HG02884 (cell line): ENCODE data around the gene CNNM1.

Experiments used
- ATAC-seq: cut with Tn5 transposase; IDR thresholded peaks from one replicate; pipeline ENCODE4 v1.9.1; 2021; ENCODE audit warnings: mild to moderate bottlenecking, moderate library complexity; ENCODE audit not compliant: unreplicated experiment

The CNNM1 gene

DNA sequence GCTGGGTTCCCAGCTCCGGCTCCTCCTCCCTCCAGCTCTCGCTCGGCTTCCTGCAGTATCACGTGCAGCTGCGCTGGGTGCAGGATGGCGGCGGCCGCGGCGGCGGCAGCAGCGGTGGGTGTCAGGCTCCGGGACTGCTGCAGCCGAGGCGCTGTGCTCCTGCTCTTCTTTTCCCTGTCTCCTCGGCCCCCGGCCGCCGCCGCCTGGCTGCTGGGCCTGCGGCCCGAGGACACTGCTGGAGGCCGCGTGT, at the start of gene CNNM1:
Gene CNNM1 (plus strand): TSS at position 53 of the 250 bp plus-strand sequence. CDS start 32 bp downstream, at position 85.
- ATAC-seq, result peak; percentile 70

DNA sequence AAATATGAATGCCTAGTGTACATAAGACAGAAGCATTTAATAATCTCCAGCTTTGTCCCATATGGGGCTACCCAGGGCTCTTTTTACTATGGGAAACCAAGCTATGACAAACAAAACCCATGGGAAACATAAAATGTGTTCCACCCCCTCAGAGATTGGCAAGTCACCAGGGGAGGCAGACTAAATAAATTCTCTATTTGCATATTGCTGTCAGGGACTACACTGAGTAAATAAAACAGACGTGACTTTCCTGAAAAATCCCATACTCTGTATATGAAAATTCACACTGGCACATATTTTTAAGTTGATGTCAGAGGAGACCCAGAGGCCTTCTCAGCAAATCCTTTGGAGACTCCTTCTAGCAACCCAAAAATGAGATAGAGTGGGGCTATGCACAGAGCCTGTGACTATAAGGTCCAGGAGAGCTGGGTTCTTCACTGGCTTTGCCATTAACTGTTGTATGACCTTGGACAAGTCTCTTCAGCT, 49.5 kb upstream of the CNNM1 start:
- no peak for ATAC-seq

DNA sequence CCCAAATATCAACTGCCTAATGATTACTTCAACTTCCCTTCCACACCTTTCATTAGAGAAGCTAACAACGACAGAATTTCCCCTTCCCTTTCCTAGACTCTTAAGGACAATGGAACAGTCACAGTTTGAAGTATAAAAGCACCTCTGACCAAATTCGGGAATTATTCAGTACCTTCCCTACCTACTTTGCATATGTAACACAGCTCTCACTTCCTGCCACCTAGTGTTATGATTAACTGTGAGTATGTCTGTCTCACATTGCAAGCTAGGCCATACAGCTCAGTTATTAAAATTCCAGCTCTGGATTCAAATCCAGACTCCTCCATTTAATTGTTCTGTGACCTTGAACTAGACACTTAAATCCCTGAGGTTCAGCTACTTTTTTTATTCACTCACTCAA, 48.7 kb upstream of the CNNM1 start:
- peak; percentile 86 for ATAC-seq

DNA sequence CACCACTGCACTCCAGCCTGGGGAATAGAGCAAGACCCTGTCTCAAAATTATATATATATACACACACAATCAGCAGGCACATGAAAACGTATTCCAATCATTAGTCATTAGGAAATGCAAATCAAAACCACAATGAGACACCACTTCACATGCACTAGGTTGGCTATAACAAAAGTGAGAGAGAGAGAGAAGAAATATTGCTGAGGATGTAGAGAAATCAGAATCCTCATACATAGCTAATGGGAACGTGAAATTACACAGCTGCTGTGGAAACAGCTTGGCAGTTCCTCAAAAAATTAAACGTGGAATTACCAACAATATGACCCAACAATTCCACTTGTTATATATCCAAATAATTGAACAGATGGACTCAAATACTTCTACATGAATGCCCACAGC, 43.3 kb upstream of the CNNM1 start:
- no peak for ATAC-seq

DNA sequence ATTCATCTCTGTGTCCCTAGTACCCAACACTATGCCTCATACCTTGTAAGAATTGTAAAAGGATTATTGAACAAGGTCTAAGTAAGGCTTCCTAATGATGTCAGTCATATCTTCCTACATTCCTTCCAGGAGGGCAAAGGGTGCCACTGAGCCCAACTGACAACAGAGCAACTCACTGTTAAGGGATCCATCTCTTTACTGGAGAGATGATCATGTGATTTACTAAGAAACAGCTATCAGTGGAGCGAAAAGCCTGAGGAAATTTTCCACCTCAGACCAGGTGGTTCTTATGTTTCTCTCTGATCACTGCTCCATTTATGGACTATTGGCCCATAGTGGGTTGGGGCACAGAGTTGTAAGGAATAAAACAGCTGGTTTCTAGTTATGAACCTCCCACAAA, 38.9 kb upstream of the CNNM1 start:
- no peak for ATAC-seq

DNA sequence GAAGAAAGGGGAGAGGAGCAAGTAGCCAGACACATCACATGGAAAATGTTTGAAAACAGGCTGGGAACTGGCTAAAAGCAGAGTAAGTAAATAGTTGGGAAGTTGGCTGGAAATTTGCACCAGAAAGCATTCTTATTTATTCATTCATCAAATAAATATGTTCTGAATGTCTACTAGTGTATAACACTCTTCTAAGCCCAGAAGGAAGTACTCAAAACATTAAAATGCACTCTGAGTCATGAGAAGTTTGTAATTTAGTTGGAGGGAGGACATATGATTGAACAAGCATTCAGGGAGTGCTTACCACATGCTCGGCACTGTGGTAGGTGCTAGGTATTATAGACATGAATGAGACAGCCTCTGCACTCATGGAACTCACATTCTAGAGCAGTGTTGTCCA, 37.0 kb upstream of the CNNM1 start:
- ATAC-seq, result no peak

DNA sequence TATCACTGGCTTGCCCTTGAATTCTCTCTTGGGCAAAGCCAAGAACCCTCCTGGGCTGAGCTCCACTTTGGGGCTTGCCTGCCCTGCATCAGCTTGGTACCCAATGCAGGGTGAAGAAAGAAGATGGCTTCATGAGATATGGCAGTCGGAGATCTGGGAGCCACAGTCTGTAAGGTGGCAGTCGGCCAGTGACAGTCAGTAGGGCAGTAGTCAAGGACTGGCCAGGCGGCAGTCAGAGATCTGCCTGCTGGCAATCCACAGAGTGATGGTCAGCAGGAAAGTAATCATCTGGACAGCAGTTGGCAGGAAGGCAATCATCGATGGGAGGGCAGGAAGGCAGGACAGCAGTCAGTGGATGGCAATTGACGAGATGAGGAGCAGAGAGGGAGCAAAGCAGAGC, 32.6 kb upstream of the CNNM1 start:
- no peak for ATAC-seq

DNA sequence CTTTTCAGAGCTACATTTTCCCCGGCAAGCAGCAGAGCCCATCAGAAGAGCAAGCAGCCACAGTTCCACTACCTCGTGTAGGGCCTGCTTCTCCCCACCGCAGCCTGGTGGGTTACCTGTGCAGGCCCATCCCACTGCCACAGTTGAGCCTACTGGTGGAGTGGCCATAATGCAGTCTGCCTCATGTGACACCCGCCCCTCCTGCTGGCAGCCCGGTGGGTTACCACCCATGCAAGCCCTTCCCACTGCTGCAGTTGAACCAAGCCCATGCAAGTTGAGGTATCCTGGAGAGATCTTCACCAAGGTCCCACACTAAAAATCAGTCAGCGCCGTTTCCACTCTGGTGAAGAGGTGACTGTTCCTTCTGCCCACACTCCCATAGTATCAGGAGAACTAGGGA, 32.1 kb upstream of the CNNM1 start:
- ATAC-seq, result no peak

DNA sequence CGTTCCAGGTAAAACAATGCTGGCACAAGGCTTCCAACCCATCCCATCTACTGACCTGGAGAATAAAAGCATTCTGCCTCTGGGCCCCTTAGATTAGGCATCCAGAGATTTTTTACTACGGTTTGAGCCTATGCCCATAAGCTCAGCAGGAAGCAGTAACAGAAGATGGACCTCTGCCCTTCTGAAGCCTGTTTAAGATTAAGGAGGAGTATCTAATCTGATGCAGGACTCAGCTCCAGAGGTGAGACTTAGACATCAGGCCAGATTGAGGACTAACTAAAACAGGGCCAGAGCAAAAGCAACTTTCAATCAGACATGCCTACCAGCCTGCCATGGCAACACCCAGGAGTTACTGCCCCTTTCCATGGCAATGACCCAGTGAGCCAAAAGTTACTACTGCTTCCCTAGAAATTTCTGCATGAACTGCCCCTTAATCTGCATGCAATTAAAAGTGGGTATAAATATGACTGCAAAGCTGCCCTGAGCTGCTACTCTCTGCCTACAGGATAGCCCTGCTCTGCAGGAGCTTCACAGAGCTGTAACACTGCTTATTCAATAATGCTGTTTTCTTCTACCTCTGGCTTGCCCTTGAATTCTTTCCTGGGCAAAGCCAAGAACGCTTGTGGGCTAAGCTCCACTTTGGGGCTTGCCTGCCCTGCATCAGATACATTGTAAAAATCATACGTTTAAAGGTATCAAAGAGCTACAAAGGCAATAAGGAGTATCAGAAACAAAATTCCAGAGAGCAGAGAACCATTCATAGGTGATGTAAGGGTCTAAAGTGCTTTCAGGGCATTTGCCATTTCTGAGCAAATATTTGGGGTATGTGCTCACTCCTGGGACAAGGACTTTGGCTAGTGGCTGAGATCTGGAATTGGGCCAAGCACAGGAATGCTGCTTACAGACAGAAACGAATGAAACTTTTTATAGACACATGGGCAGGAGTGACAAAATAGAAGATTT, 25.0 kb upstream of the CNNM1 start:
- ATAC-seq, result no peak

DNA sequence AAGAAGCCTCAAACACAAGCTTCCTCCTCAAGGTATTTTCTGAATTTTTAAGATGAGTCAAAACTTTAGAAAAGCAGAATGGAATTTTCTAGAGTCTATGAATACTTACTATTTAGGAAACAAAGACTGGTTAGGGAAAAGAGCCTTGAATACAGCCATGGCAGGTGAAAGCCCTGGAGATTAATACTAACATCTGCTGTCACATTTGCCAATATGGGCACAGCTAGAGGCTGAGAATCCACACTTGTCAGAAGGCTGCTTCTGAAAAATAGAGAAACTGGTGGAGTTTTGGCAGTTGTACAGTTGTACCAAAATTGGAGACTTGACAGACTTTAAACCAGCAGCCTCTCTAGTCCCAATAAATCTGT, 24.3 kb upstream of the CNNM1 start:
- no peak for ATAC-seq

DNA sequence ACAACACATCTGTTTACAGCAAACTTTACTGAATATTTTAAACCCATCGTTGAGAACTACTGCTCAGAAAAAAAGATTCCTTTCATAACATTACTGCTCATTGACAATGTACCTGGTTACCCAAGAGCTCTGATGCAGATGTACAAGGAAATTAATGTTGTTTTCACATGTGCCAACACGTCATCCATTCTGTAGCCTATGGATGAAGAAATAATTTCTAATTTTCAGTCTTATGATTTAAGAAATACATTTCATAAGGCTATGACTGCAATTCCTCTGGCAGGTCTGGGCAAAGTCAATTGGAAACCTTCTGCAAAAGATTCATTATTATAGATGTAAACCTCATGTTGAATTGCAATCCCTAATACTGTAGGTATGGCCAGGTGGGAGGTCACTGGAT, 16.7 kb upstream of the CNNM1 start:
- ATAC-seq, result no peak

DNA sequence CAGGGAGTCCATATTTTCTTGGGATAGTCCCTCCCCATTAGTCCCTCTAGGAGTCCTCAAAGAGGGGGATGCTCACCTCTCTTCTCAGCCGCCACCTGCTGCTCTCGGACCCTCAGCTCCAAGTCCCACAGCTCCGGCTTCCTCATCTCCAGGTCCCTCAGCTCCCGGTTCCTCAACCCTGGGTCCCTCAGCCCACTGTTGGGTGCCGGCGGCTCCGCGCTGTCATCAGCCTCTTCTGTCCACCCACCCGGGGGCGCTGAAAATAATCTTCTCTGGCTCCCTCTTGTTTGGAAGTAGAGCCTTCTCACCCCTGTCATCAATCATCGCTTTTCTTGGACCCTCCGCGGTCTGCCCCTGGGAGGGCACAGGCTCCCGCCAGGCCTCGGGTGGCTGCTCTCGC, 13.3 kb upstream of the CNNM1 start:
- no peak for ATAC-seq

DNA sequence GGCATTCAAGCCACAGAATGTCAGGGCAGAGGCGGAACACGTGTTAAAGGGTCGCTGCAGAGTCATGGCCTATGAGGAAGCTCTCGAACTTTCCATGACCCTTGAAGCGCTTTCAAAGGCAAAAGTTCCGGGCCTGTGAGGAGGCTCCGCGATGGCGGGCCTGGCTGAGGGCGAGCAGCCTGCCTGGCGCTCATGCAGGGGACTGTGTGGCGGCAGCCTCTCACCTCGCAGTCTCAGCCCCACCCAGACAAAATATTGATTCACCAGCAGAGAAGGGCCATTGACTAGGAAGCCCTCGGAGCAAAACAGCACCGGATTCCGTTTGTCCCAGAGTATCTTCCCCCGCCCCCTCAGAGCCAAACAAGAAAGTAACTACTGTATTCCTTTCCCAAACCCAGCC, 12.8 kb upstream of the CNNM1 start:
- no peak for ATAC-seq

DNA sequence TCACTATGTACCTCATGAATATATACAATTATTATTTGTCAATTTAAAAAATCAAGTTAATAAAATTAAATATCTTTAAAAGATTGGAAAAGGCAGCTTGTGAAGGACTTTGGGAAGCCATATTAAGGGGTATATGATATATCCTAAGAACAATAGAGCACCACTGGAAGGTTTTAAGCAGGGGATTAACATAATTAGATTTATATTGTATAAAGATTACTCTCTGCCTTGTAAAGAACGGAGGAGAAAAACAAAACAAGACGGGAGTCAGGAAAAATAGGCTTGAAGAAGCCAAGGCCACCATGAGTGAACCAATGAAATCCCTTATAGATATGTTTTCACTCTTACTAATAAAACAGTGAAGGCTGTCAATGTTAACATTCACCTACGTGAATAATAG, 11.1 kb upstream of the CNNM1 start:
- no peak for ATAC-seq

DNA sequence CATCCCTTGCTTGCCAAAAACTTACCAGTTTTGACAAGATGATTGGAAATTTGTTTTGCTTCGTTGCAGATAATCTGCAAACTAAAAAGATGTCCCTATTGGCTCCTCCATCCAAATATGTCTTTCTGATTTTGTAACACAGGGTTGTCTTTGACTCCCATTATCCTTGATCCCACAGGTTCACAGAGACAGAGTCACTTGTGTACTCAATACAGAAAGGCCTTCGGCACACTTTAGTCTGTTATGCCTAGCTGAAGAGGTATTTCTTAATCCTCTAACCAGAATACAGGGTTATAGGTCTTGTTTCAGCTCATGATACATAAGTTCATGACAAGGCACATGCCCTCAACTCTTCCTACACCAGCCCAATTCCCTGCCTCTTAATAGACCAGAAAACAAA, 10.7 kb upstream of the CNNM1 start:
- no peak for ATAC-seq

DNA sequence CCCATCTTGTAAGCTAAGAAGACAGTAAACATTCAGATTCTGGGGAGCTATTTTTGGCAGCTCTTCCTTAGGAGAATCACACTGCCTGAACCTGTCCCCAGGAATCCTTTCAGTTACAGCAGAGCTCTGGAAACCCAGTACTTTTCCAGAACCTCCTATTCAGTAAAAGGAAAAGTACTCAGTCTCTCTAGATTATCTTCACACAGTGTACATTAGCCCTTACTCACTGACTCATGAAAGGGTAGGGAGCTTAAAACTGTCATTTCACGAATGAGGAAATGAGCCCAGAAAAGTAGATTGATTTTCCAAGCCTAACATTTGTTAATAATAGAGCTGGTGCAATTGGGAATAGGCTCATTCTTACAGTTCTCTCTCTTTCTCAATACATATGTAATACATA, 3.9 kb upstream of the CNNM1 start:
- ATAC-seq, result no peak

DNA sequence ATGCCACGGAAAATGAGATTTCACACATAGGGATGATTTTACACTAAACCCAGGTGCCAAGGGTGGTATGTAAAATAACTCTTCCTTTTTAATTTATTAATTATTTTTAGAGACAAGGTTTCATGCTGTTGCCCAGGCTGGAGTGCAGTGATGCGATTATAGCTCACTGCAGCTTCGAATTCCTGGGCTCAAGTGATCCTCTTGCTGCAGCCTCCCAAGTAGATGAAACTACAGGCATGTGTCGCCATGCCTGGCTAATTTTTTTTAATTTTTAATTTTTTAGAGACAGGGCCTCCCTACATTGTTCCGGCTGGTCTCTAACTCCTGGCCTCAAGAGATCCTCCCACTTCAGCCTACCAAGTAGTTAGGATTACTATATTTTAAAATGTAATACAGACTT, 2.3 kb upstream of the CNNM1 start:
- no peak for ATAC-seq

DNA sequence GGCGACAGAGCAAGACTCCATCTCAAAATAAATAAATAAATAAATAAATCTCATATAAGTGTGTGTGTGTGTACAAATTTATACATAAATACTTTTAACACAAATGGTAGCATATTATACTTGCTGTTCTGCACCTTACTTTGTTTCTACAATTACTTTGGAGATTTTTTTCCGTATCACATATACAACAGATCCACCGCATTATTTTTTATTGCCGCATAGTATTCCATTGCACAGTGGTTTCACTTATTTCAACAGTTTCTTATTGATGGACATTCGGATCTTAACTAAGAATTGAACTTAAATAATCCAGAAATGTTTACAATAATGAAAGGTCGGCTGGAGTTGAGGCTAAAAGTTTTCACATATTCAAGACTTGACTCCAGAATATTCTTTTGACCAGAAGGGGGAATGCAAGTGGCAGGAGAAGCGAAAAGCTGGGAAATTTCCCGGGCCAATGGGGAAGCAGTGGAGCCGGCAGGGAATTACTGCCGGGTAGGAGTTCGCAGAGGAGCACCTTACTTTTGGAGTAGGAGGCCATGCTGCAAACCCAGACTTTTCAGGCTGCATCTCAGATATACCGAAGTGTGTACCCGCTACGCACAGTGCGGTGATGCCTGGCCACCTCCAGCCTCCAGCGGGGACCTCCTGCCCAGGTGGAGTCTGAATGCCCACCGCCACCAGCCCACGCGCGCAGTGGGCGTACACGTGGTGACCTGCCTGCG, 415 bp upstream of the CNNM1 start:
- no peak for ATAC-seq

DNA sequence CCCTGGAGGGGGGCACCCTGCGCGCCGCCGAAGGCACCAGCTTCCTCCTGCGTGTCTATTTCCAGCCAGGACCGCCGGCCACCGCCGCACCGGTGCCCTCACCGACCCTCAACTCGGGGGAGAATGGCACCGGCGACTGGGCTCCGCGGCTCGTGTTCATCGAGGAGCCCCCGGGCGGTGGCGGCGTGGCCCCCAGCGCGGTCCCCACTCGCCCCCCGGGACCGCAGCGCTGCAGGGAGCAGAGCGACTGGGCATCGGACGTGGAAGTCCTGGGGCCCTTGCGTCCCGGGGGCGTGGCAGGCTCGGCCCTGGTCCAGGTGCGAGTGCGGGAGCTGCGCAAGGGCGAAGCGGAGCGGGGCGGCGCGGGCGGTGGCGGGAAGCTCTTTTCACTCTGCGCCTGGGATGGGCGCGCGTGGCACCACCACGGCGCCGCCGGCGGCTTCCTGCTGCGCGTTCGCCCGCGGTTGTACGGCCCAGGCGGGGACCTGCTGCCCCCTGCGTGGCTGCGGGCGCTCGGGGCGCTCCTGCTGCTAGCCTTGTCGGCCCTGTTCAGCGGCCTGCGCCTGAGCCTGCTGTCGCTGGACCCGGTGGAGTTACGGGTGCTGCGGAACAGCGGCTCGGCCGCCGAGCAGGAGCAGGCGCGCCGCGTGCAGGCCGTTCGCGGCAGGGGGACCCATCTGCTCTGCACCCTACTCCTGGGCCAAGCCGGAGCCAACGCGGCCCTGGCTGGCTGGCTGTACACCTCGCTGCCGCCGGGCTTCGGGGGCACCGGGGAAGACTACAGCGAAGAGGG, 594 bp downstream of the CNNM1 start:
- ATAC-seq, result peak; percentile 39

DNA sequence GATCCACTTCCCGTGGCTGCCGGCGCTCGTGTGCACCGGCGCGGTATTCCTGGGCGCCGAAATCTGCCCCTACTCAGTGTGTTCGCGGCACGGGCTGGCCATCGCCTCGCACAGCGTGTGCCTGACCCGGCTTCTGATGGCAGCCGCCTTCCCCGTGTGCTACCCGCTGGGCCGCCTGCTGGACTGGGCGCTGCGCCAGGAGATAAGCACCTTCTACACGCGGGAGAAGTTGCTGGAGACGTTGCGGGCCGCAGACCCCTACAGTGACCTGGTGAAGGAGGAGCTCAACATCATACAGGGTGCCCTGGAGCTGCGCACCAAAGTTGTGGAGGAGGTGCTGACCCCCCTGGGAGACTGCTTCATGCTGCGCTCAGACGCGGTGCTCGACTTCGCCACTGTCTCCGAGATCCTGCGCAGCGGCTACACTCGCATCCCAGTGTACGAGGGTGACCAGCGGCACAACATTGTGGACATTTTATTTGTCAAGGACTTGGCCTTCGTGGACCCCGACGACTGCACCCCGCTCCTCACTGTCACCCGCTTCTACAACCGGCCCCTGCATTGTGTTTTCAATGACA, 1.3 kb downstream of the CNNM1 start:
- ATAC-seq, result peak; percentile 1

DNA sequence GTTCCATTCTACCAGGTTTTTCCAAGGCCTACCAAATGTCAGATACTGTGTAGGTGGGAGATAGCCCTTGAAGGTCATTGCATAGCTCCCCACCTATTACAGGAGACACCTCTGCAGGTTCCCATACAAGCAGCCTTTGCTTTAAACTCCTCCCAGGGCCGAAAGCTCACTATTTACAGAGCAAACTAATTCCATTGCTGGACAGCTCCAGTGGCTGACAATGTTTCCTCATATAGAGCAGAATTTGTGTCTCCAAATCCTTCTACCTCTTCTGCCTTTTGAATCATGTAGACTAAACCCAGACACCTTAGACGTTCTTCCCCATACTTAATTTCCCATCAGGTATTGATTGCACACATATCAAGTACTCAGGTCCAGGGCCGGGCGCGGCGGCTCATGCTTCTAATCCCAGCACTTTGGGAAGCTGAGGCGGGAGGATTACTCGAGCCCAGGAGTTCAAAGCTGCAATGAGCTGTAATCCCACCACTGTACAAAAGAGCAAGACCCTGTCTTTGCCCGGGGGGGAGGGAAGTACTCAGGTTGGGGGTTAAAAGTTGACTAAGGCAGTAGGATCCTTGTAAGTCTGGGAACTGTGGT, 2.1 kb downstream of the CNNM1 start:
- no peak for ATAC-seq
